GM19468 (cell line): ENCODE data around the gene AP2B1.

Experiments used
- ATAC-seq: cut with Tn5 transposase; IDR thresholded peaks from one replicate; pipeline ENCODE4 v1.9.1; 2021; ENCODE audit warnings: mild to moderate bottlenecking, moderate library complexity, moderate number of reproducible peaks; ENCODE audit not compliant: unreplicated experiment; ENCODE audit errors: extremely low read depth

AP2B1 gene

GRCh38 chr17:35765086-35765710 lies 178.1 kb downstream of the AP2B1 start:
- no peak for ATAC-seq

GRCh38 chr17:35765756-35766488 lies 178.8 kb downstream of the AP2B1 start:
- ATAC-seq: no peak

- ATAC-seq: no peak
These were observed 179.4 kb downstream of the AP2B1 start for GRCh38 chr17:35766489-35766877.

DNA sequence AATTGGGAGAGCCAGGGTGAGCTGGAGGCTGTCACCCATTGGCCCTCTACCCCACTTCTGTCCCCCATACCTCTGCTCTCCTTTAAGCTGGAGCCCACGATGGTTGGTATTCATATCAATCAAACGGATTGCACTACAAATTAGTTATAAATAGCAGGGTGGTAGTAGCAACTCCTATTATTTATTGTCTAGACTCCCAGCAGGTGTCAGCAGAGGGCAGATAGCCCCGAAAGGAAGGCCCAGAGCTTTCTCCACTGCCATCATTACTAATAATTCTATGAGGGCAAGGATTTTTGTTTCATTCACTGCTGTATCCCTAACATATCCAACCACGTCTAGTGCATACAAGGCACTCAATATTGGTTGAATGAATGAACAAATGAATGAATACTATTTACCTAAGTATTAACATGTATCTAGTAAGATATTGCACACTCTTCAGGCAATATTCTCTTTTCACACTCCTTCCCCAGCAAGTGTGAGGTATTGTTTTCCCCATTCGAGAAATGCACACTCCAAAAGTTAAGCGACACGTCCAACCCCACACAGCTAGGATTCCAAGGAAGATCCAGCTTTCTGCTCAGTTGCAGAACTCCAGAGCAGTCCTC lies 179.9 kb downstream of the AP2B1 start:
- ATAC-seq: no peak

DNA sequence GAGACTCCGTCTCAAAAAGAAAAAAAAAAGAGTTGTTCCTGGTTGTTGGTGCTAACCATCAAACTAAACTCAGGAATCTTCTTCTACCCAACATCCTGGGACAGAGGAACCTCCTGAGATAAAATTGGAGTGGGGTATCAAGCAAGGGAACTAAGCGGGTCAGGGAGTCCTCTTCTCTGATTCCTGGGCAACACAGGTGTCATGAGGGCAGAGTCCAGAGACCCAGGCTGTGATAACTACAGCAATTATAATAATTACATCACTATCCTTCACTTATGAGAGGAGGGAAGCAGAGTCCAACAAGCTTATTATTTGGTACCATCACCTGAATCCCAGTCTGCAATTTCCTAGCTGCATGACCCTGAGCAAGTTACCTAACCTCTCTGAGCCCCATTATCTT lies 181.7 kb downstream of the AP2B1 start:
- no peak for ATAC-seq

DNA sequence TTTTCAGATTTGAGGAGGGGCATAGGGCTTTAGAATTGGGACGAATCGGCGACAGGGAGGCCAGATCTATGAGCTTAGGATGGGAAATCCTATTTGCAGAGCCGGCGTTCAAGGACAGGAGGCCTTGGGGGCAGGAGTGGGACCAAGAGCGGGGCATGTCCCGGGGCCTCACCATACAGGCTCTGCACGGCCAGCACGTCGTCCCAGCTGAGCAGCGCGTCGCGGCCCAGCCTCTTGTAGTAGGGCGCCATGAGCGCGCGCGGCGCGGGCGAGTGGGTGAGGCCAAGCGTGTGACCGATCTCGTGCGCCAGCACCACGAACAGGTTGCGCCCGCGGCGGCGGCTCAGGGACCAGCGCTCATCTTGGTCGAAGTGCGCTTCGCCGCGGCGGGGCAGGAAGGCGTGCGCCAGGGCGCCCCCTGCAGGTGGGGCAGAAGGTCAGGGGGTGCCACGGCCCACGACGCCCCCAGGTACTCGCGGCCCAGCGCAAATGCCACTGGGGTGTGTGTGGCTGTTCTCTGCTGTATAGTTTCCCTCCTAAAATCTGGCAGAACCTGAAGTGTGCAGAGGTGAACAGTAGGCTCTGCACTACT lies 182.9 kb downstream of the AP2B1 start:
- ATAC-seq: no peak

- no peak for ATAC-seq
These were observed 186.0 kb downstream of the AP2B1 start for GRCh38 chr17:35773129-35773528.

- no peak for ATAC-seq
These were observed 186.7 kb downstream of the AP2B1 start for GRCh38 chr17:35773679-35774425.

- no peak for ATAC-seq
These were observed 187.4 kb downstream of the AP2B1 start for GRCh38 chr17:35774499-35774898.

GRCh38 chr17:35775039-35775438 lies 187.9 kb downstream of the AP2B1 start:
- no peak for ATAC-seq

- no peak for ATAC-seq
These were observed 188.5 kb downstream of the AP2B1 start for GRCh38 chr17:35775583-35775982.
